Sigmoid colon (tissue), 4 donors: ENCODE measurements around the gene UBE2J1.

Experiments
- CTCF ChIP-seq, 4 experiments: fragments of 450-650 bp in 3 of 4; fragments of 200-600 bp in 1 of 4; IDR thresholded peaks; one replicate each; pipeline ENCODE4 v1.5.1; 2016 to 2019; ENCODE audit warnings: antibody characterized with exemption in 4 of 4, mild to moderate bottlenecking in 3 of 4, moderate library complexity in 2 of 4
- POLR2A ChIP-seq, 2 donors: fragments of 450-650 bp; IDR thresholded peaks; one replicate each; pipeline ENCODE4 v1.6.1; 2016; ENCODE audit warnings: antibody characterized with exemption in 2 of 2, mild to moderate bottlenecking in 2 of 2, moderate library complexity in 2 of 2
- POLR2AphosphoS5 ChIP-seq, 4 donors: sonication (generic); formaldehyde crosslinking; IDR thresholded peaks; one replicate each; pipeline ENCODE4 v1.6.1; 2017; ENCODE audit warnings: antibody characterized with exemption in 4 of 4

GRCh38 chr6:89393659-89394058, 41.1 kb upstream of the UBE2J1 start:
- TF ChIP-seq POLR2AphosphoS5 (IDR thresholded peaks at IDR 0.05) (no peak), CTCF (IDR thresholded peaks at IDR 0.05) (no peak), POLR2A (IDR thresholded peaks at IDR 0.05) (no peak)
